B cell (primary cell): ENCODE results near the gene OSER1. TPM values are rescaled to one million over a fixed set of nuclear protein-coding genes. Genes with fewer than 3 reads are reported as not detected.

ENCODE experiments used
- ATAC-seq: fragments of 200-7000 bp; cut with Tn5 transposase; one replicate; pipeline ENCODE4 v1.10.0; 2021; ENCODE audit warnings: low read depth, mild to moderate bottlenecking, moderate number of reproducible peaks, moderate library complexity
- CTCF ChIA-PET: fragments of 350-600 bp; sonication (Branson Sonifier 250); formaldehyde crosslinking; loops from one replicate; lab custom pipeline; 2021; ENCODE audit warnings: antibody characterized with exemption, inconsistent platforms; lab: Charles Lee
- POLR2A ChIA-PET: fragments of 350-600 bp; sonication (Branson Sonifier 250); formaldehyde crosslinking; loops from one replicate; lab custom pipeline; 2021; ENCODE audit warnings: antibody characterized with exemption; lab: Charles Lee
- DNase-seq: peaks from one replicate; pipeline ENCODE4 v3.0.0; 2013
- H2AFZ ChIP-seq: 2 replicates; pipeline ENCODE4 v1.6.1; 2012; ENCODE audit warnings: mild to moderate bottlenecking, low read depth, low read length; ENCODE audit not compliant: insufficient read depth, poor library complexity, severe bottlenecking
- H3K27ac ChIP-seq, 2 donors: 1 replicate in 1 of 2; 2 replicates in 1 of 2; pipeline ENCODE4 v1.5.1; 2012 to 2013; ENCODE audit warnings: low read length in 2 of 2, mild to moderate bottlenecking in 2 of 2, moderate library complexity in 1 of 2
- H3K27me3 ChIP-seq, 4 experiments: fragments of 200-600 bp in 1 of 4; sonication (generic) in 1 of 4; replicated peaks in 1 of 4; 1 replicate in 2 of 4; 2 replicates in 2 of 4; pipeline versions ENCODE4 v1.6.1 to v1.7.0; 2013 to 2016; ENCODE audit warnings: low read length in 3 of 4, mild to moderate bottlenecking in 2 of 4, mixed read lengths in 1 of 4, moderate library complexity in 1 of 4; ENCODE audit not compliant: insufficient read depth in 4 of 4, control insufficient read depth in 3 of 4; ENCODE audit errors: control extremely low read depth in 1 of 4
- H3K36me3 ChIP-seq, 2 experiments: replicated peaks in 1 of 2; 1 replicate in 1 of 2; 2 replicates in 1 of 2; pipeline versions ENCODE4 v1.6.1 to v1.7.1; 2013; ENCODE audit warnings: low read length in 1 of 2; ENCODE audit not compliant: insufficient read depth in 2 of 2, control insufficient read depth in 1 of 2; ENCODE audit errors: control extremely low read depth in 1 of 2, extremely low read depth in 1 of 2
- H3K4me1 ChIP-seq, 2 donors: fragments of 200-600 bp in 1 of 2; sonication (generic) in 1 of 2; 1 replicate in 1 of 2; 2 replicates in 1 of 2; pipeline versions ENCODE4 v1.5.1 to v1.6.1; 2013 to 2017; ENCODE audit warnings: low read length in 2 of 2; ENCODE audit not compliant: control insufficient read depth in 2 of 2, insufficient read depth in 2 of 2
- H3K4me2 ChIP-seq: replicated peaks from 2 replicates; pipeline ENCODE3; 2012; ENCODE audit warnings: mild to moderate bottlenecking, low read depth, low read length; ENCODE audit not compliant: poor library complexity, severe bottlenecking
- H3K4me3 ChIP-seq, 5 experiments: fragments of 200-600 bp in 1 of 5; sonication (generic) in 1 of 5; 1 replicate in 3 of 5; 2 replicates in 2 of 5; pipeline versions ENCODE4 v1.5.1 to v1.7.0; 2011 to 2016; ENCODE audit warnings: low read length in 4 of 5, mild to moderate bottlenecking in 4 of 5, low read depth in 2 of 5, control low read depth in 1 of 5, moderate library complexity in 1 of 5; ENCODE audit not compliant: insufficient read depth in 1 of 5; ENCODE audit errors: control extremely low read depth in 1 of 5, extremely low read depth in 1 of 5
- H3K79me2 ChIP-seq: fragments of 200-600 bp; sonication (generic); one replicate; pipeline ENCODE4 v1.6.0; 2016; ENCODE audit warnings: low read length; ENCODE audit not compliant: control insufficient read depth, insufficient read depth
- H3K9ac ChIP-seq: fragments of 200-600 bp; sonication (generic); 2 replicates; pipeline ENCODE4 v1.6.1; 2017; ENCODE audit warnings: mild to moderate bottlenecking, low read length, moderate library complexity
- H3K9me3 ChIP-seq, 3 donors: one replicate each; pipeline versions ENCODE4 v1.6.1 to v1.7.1; 2013; ENCODE audit warnings: low read length in 2 of 3; ENCODE audit not compliant: control insufficient read depth in 2 of 3, insufficient read depth in 1 of 3; ENCODE audit errors: control extremely low read depth in 1 of 3
- H4K20me1 ChIP-seq: 2 replicates; pipeline ENCODE4 v1.6.0; 2012; ENCODE audit warnings: mild to moderate bottlenecking, low read length; ENCODE audit not compliant: insufficient read depth, control insufficient read depth, poor library complexity, severe bottlenecking
- H3K27ac Mint-ChIP-seq: one replicate; pipeline ENCODE4 v1.8.0; 2021; ENCODE audit warnings: mixed read lengths
- H3K27me3 Mint-ChIP-seq: one replicate; pipeline ENCODE4 v1.8.0; 2021; ENCODE audit warnings: mixed read lengths
- H3K4me1 Mint-ChIP-seq: one replicate; pipeline ENCODE4 v1.8.0; 2021; ENCODE audit warnings: mixed read lengths
- H3K4me3 Mint-ChIP-seq: one replicate; pipeline ENCODE4 v1.8.0; 2021; ENCODE audit warnings: mixed read lengths
- H3K9me3 Mint-ChIP-seq: one replicate; pipeline ENCODE4 v1.8.0; 2022; ENCODE audit warnings: mixed read lengths; ENCODE audit not compliant: insufficient read depth
- CTCF ChIP-seq: fragments of 200-600 bp; IDR thresholded peaks from one replicate; pipeline ENCODE4 v1.8.0; 2022; ENCODE audit warnings: antibody characterized with exemption, mild to moderate bottlenecking
- EZH2 ChIP-seq: IDR thresholded peaks from 2 replicates; pipeline ENCODE4 v1.6.1; 2012; ENCODE audit warnings: borderline replicate concordance, low read depth, mild to moderate bottlenecking, moderate library complexity, low read length; ENCODE audit not compliant: insufficient read depth, poor library complexity, severe bottlenecking
- WGBS: methylation state at CpG from one replicate; pipeline ENCODE4 v1.1.5; 2013; ENCODE audit warnings: missing lambda C conversion rate; ENCODE audit not compliant: insufficient coverage; 5-methylcytosine and 5-hydroxymethylcytosine counted together
- intact Hi-C: fragments of 100-400 bp; cut with micrococcal nuclease; formaldehyde crosslinking; loops from one replicate; pipeline ENCODE4 v1.10.0; 2022
- polyA plus RNA-seq: library from polyadenylated mRNA; depleted of rRNA; stranded (reverse); fragments of >200 nt; gene quantifications from 2 replicates; pipeline ENCODE4 v1.2.3, GENCODE V29; 2012
- total RNA-seq, 2 donors: library from RNA; stranded (reverse); fragments of 120-200 nt in 1 of 2; gene quantifications; 1 replicate in 1 of 2; 2 replicates in 1 of 2; pipeline versions ENCODE4 v1.2.3 to v1.2.4, GENCODE V29; 2013 to 2022

Gene OSER1
- total and polyA plus RNA-seq, 2 donors (not counting 1 experiment from before 2014, with no cell fraction given): 80.0 to 130 TPM

GRCh38 chr20:44253528-44253927 lies 43.0 kb upstream of the OSER1 start:
- Histone ChIP-seq H3K27ac (no peak overlapping the region), H3K36me3 (no peaks in the 10 kb centered on the region), H3K9ac (no peak overlapping the region), H3K4me1 (no peaks in the 10 kb centered on the region), H3K27me3 (peaks cover 0 to 18% (median 5%) of the 10 kb centered on the region in 4 experiments), H3K4me3 (no peak overlapping the region), H4K20me1 (no peaks in the 10 kb centered on the region), H3K4me2 (no peak overlapping the region), H3K9me3 (no peaks in the 10 kb centered on the region), H2AFZ (no peak overlapping the region), H3K79me2 (no peaks in the 10 kb centered on the region)
- ChIA-PET CTCF (no interaction called here), POLR2A (no interaction called here)
- no peak for DNase-seq
- TF ChIP-seq EZH2 (no peak), CTCF (no peak)
- Mint-ChIP-seq H3K4me3 (no peak overlapping the region), H3K9me3 (no peaks in the 10 kb centered on the region), H3K4me1 (no peaks in the 10 kb centered on the region), H3K27me3 (peaks cover 18% of the 10 kb centered on the region), H3K27ac (no peak overlapping the region)
- no peak for ATAC-seq
- intact Hi-C loops: no loop called here
- 96% methylated on average over 3 of the region's 3 CpGs for WGBS

- CTCF ChIA-PET: no interaction called here
- H2AFZ ChIP-seq: no peak overlapping the region
Observed at GRCh38 chr20:44251284-44251683, 40.7 kb upstream of the OSER1 start.

More at GRCh38 chr20:44251284-44251683, 40.7 kb upstream of the OSER1 start:
- H3K79me2 ChIP-seq: no peaks in the 10 kb centered on the region
- no peaks in the 10 kb centered on the region for H3K36me3 ChIP-seq
- ATAC-seq (no peak), DNase-seq (no peak)
- no peak overlapping the region for H3K4me2 ChIP-seq
- H3K4me3 Mint-ChIP-seq: no peak overlapping the region
- WGBS: 68% methylated on average over 4 of the region's 4 CpGs
- no peak overlapping the region for H3K9ac ChIP-seq
- H3K9me3 ChIP-seq: peaks cover 0 to 4% (median 0%) of the 10 kb centered on the region in 3 donors
- peaks cover 33% of the 10 kb centered on the region for H3K27me3 Mint-ChIP-seq
- TF ChIP-seq EZH2: no peak
- intact Hi-C loops: no loop called here
- POLR2A ChIA-PET: no interaction called here
- H4K20me1 ChIP-seq: no peaks in the 10 kb centered on the region
- H3K4me1 ChIP-seq: no peaks in the 10 kb centered on the region
- no peak overlapping the region for H3K27ac Mint-ChIP-seq
- H3K9me3 Mint-ChIP-seq: no peaks in the 10 kb centered on the region
- H3K27me3 ChIP-seq: peaks cover 0 to 36% (median 11%) of the 10 kb centered on the region in 4 experiments
- H3K27ac ChIP-seq: no peak overlapping the region
- no peak overlapping the region for H3K4me3 ChIP-seq
- H3K4me1 Mint-ChIP-seq: peaks cover 3% of the 10 kb centered on the region
